Jurkat, Clone E6-1 (cell line): ENCODE measurements around the gene TUBG2. TPM values are rescaled to one million over a fixed set of nuclear protein-coding genes. Genes with fewer than 3 reads are reported as not detected.
"Not testable (repeated sequence)": the region's sequence is repeated elsewhere in the genome, so short reads cannot be mapped to it uniquely, and the experiment has no call there.

ENCODE experiments used
- DNase-seq: peaks from one replicate; pipeline ENCODE4 v3.0.0-alpha.2; 2011; ENCODE audit warnings: low read depth, low spot score
- H3K4me3 ChIP-seq: 2 replicates; pipeline ENCODE4 v1.5.1; 2011; ENCODE audit warnings: mild to moderate bottlenecking, low read length, control low read depth, moderate library complexity
- polyA plus RNA-seq: library from polyadenylated mRNA; unstranded; fragments of >200 nt; gene quantifications from one replicate; pipeline ENCODE4 v1.2.1, GENCODE V29; 2012; ENCODE audit warnings: missing spikeins; ENCODE audit not compliant: insufficient read length, insufficient read depth

The TUBG2 gene
- polyA plus RNA-seq: 23.2 TPM

DNA sequence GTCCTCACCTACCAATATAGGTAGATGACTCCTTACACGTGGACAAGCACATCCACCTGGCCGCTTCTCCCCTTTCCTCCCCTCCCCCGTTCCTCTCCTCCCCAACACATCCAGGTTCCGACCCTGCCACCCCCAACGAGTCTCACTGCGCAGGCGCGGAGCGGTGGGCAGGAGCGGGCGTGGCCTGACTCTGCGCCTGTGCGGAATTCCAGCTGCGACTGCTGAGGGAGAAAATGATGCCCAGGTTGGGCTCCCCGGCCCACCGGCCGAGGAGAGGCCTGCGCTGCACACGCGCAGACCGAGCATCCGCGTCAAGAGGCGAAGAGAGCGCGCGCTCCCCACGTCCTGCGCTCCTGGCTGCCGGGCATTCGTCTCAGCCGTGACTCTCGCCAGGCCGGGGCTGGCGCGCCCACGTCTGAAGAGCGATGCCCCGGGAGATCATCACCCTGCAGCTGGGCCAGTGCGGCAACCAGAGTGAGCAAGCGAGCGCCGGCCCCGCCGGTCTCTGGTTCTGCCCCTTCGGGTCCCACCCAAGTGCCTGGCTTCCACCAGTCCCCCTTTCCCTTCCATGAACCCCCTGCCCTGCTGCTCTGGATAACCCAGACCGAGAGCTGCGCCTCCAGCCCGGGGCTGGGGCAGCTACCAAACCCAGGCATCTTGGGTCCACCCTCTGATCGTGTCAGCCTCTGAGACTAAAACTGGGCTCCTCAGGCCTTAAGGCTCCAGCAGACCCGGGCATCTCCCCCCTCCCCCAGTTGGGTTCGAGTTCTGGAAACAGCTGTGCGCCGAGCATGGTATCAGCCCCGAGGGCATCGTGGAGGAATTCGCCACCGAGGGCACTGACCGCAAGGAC lies at the start of gene TUBG2:
Gene TUBG2 (plus strand): TSS at position 206 of the 853 bp plus-strand sequence. CDS start 220 bp downstream, at position 426.
- peak within 1 kb of the TSS; percentile 69 for H3K4me3 ChIP-seq
- DNase-seq: peak; percentile 80

DNA sequence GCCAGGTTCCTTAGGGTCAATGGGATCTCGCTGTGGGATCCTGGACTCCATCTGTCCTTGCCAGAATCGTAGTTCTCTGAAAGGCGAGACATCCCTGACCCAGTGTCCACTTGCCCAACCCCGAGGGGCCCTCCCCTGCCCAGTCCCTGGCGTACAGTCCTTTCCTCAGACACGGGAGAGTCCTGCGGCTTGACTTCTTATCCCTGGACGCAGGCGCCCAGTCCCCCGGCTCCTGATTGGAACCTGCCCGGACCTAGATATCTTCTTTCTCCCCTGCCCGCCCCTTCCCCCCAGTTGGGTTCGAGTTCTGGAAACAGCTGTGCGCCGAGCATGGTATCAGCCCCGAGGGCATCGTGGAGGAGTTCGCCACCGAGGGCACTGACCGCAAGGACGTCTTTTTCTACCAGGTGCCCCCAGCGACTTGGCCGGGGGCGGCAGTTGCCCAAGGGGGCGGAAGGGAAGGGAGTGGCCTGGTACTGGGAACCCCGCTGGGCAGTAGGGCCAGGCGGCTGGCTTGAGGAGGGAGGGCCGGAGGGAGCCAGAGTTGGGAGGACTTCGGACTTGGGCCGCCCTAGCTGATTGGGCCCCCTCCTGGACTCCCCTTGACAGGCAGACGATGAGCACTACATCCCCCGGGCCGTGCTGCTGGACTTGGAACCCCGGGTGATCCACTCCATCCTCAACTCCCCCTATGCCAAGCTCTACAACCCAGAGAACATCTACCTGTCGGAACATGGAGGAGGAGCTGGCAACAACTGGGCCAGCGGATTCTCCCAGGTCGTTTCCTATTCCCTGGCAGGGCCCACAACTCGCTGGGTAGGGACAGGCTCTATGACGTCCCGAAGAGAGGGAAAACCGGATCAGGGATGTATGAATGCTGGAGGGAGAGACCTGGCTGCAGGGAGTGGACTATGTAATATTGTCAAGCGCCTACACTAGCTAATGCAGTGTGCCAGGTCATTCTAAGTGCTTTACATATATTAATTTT lies 49.0 kb upstream of the TUBG2 start:
- not testable (repeated sequence) for DNase-seq

DNA sequence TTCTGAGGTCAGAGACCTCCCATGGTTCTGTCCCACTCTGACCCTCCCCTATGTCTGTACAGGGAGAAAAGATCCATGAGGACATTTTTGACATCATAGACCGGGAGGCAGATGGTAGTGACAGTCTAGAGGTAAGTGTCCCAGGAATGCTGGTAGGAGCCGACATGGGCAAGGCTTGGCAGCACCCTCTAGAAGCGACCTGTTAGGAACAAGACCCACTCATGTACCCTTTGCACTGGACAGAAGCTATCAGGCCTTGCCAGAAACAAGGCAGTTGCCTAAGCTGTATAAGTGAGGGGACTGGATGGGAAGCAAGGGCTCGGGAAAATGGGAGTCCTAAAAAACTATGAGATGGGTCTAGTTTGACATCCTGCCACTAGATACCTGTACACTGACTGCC lies 47.1 kb upstream of the TUBG2 start:
- H3K4me3 ChIP-seq: no peak overlapping the region
- DNase-seq: no peak

More for the DNA sequence above, 49.0 kb upstream of the TUBG2 start:
- peak overlapping the region; percentile 99 for H3K4me3 ChIP-seq

DNA sequence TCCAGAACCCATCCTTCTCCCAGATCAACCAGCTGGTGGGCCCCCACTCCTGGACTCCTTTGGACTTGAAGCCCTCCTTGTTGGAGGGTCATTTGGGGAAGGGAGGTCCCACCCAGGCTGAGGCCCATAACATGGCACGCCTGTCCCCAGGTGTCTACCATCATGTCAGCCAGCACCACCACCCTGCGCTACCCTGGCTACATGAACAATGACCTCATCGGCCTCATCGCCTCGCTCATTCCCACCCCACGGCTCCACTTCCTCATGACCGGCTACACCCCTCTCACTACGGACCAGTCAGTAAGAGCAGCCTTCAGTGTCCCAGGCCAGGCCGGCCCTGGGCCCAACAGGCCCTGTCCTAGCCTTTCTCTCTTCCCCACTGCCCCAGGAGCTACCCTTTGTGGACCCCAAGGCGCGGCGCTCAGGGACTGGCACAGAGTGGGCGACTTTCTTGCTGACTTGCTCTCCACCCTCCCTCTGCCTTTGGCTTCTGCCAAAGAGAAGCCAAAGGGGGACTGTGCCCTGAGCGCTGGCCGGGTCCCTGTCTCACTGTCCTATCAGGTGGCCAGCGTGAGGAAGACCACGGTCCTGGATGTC lies 45.3 kb upstream of the TUBG2 start:
- DNase-seq: no peak
- no peak overlapping the region for H3K4me3 ChIP-seq

DNA sequence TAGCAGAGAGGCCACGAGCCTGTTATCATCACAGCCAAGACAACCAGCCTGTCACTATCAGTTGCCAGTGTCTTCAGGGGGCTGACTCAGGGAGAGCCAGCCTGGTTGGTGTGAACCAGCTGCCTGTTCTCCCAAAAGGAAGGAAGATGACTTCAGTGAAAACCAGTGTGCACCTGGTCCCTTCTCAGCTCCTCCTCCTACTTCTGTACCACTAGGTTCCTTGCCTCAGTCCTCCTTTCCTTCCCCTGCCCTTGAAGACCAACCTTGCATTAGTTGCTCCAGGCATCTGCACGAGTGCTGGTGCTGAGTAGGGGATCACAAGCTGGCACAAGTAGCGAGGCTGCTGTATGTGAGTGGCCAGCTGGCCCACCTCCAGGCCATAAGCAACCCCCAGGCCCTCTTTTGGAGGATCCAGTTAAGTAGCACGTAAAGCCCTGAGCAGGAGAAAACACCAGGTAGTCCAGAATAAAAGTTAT lies 41.1 kb upstream of the TUBG2 start:
- no peak overlapping the region for H3K4me3 ChIP-seq
- peak; percentile 43 for DNase-seq

DNA sequence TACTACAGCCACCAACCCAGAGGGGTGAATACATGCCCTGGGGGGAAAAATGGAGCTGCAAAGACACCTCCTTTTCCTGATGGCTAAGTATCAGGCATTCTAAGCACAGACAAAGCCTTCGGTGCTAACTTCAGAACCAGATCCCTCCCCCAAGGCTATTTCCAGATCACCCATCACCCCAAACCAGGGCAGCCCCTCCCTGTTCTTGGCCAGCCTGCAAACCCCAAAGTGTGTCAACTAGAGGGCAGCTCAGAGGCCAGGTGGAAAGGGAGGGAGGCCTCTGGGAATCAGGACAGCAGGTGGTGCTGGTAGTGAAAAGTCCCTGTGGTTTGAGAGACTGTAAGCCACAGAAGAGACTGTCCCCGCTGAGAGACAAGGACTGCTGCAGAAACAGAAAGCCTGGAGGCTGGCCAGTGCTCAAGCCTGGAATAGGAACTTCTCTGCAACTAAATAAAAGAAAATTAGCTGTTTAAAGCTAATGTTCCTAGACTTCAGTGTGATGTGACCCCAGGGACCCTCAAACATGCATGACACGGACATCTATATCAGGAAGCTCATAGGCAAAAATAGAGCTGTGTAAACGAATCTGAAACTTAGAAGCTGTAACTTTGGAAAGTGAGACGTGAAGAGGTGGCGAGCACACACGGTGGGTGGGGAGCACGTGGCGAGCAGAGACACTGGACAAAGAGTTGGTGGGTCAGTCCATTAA lies 40.5 kb upstream of the TUBG2 start:
- H3K4me3 ChIP-seq: no peak overlapping the region
- DNase-seq: no peak

DNA sequence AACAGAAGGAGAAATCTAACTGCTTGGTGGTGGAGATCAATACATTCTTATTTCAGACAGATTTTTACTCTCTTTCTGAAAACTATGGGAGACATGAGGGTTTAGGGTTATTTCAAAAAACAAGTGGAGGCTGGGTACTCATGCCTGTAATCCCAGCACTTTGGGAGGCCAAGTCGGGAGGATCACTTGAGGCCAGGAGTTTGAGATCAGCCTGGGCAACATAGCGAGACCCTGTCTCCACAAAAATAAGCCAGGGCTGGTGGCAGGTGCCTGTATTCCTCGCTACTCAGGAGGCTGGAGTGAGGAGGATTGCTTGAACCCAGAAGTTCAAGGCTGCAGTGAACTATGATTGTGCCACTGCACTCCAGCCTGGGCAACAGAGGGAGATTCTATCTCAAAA lies 37.1 kb upstream of the TUBG2 start:
- not testable (repeated sequence) for H3K4me3 ChIP-seq, DNase-seq

DNA sequence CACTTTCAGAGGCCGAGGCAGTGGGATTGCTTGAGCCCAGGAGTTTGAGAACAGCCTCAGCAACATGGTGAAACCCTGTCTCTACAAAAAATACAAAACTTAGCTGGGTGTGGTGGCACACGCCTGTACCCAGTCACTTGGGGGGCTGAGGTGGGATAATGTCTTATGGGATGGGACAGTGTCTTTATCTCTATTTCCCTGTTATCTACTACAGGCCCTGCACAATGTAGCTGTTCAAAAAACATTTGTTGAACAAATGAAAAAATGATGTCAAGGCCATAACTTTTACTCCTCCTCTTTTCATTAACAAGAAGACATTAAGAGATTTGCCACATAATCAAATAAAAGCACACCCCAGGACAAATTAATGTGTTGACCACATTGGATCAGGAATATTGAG lies 35.8 kb upstream of the TUBG2 start:
- no peak for DNase-seq
- H3K4me3 ChIP-seq: no peak overlapping the region

DNA sequence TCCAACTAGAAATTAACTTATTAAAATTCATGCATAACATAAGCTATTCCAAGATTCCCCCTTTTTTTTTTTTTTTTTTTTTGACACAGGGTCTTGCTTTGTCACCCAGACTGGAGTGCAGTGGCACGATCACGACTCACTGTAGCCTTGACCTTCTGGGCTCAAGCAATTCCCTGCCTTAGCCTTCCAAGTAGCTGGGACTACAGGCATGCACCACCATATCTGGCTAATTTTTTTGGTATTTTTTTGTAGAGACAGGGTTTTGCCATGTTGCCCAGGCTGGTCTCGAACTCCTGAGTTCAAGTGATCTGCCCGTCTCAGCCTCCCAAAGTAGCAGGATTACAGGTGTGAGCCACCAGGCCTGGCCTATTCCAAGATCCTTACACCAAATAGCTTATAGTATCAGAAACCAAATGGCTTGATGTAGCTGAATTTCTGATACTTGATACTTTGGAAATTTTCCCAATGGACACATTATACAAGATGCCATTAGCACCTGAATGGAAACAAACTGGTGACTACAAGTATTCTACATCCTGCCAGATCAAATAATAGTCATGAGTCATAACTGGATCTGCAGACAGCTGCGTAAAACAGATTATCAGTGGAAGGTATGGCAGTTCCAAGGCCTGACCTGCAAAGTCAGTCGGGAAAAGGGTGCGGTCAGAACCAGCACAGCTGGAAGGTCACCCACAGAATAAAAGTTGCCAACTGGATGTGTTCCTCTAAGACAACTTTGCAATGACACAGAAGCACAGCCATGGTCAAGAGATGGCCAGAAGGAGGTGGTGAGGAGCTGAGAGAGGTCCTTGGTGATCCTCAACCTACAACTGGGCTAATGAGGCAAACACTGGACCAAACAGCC lies 35.1 kb upstream of the TUBG2 start:
- no peak overlapping the region for H3K4me3 ChIP-seq
- no peak for DNase-seq

DNA sequence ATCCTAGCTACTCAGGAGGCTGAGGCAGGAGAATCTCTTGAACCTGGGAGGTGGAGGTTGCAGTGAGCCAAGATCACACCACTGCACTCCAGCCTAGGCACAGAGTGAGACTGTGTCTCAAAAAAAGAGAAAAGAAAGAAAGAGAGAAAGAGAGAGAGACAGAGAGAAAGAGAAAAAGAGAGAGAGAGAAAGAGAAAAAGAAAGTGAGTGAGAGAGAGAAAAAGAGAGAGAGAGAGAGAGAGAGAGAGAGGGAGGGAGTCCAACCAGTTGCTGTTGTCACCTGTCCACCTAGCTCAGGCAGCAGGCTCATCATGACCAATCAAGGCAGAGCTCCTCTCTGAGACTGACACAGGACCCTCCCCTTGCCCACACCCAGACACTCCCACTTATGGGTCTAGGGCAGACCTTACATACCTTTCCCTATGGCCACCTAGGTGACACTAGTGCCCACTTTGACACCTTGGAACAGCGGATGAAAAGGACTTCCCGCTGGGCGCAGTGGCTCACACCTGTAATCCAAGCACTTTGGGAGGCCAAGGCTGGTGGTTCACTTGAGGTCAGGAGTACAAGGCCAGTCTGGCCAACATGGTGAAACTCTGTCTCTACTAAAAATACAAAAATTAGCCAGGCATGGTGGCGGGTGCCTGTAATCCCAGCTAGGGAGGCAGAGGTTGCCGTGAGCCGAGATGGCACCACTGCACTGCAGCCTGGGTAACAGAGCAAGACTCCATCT lies 31.9 kb upstream of the TUBG2 start:
- H3K4me3 ChIP-seq, DNase-seq: not testable (repeated sequence)

DNA sequence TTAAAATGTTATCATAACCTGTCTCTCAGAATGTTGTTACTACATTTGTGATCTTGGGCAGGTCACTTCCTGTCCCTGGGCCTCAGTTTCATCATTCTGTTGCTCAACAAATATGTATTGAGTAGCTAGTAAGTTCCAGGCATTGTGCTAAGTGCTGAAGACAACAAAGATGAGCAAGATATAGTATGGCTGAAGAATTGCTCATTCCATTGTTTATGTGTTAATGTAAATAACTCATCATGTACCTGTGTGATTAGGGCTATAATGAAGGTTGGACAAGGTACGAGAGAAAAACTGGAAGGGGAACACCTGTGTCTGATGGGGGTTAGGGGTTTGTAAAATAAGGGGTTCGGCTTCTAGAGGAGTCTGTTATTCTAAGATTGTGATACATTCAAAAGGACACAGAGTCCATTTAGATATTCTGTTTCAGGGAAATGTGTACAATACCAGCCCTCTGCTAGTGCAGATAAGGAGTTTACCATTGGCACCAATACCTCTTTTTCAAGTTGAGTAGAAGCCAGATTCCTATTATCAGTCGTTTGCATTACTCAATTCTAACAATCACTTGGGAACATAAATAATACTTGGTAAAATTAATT lies 29.6 kb upstream of the TUBG2 start:
- no peak overlapping the region for H3K4me3 ChIP-seq
- no peak for DNase-seq

DNA sequence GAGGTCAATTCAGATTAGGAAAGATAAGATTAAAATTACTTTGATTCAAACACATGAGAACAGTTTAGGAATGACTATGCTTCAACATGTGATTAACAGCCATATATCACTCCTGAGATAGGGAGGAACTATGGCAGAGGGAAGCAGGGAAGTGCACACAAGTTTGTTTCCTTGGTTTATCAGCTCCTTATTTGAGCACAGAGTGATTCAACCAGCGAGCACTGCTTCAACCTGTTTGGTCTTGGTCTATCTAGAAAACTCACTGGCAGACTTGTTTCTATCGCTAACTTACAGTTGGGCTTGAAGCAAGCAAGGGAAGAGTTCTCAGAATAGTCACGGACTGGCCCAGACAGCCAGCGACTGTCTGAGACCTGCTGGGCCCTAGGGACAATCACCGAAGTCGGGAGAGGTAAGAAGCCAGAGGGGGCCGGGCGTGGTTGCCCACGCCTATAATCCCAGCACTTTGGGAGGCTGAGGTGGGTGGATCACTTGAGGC lies 26.1 kb upstream of the TUBG2 start:
- no peak for DNase-seq
- H3K4me3 ChIP-seq: no peak overlapping the region

DNA sequence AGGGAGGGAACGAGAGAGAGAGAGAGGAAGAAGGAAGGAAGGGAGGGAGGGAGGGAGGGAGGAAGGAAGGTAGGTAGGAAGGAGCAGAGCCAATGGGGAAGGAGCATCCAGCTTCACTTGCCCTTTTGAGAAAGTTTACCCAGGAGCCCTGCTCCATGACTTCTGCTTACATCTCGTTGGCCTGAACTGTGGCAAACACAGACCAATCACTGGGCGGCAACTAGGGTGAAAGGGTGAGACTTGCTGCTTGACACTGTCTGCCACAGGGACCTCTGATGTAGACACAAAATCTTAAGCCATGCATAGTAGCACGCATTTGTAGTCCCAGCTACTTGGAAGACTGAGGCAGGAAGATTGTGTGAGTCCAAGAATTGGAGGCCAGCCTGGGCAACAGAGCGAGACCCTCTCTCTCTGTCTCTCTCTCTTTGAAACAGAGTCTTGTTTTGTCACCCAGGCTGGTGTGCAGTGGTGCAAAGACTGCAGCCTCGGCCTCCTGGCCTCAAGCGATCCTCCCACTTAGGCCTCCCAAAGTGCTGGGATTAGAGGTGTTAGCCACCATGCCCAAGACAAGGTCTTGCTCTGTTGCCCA lies 19.5 kb upstream of the TUBG2 start:
- no peak overlapping the region for H3K4me3 ChIP-seq
- no peak for DNase-seq

DNA sequence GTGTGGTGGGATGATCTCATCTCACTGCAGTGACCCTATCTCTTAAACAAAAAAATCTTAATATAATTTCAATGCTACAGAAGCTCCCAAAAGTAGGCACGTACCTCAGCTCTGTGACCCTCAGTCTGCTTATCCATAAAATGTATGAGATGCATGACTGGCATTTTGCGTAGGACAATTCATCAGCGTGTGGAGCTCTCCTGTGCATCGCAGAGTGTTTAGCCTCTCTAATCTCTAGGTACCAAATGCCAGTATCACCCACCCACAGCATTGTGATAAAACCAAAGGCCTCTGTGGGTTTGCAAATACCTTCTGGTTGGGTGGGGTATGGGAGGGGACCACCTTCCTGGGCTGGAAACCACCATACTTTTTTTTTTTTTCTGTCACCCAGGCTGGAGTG lies 19.0 kb upstream of the TUBG2 start:
- DNase-seq: no peak
- no peak overlapping the region for H3K4me3 ChIP-seq

DNA sequence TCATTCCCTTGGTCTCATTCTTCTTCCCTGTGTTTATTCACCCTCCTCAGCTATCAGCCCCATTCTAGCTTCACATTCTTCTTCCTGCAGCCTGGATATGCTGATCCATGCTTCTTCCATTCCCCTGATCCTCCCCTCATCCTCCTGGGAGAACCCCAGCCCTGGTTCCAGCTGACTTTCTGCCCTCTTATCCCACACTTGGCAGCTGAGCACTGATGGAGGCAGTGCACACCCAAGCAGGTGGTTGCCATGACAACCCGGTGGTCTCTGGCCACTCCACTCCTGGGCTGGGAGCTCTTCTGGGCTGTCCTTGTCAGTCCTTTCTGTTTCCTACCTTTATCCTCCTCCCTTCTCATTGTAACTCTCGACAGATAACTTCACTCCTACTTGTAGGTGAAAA lies 16.7 kb upstream of the TUBG2 start:
- no peak for DNase-seq
- no peak overlapping the region for H3K4me3 ChIP-seq

DNA sequence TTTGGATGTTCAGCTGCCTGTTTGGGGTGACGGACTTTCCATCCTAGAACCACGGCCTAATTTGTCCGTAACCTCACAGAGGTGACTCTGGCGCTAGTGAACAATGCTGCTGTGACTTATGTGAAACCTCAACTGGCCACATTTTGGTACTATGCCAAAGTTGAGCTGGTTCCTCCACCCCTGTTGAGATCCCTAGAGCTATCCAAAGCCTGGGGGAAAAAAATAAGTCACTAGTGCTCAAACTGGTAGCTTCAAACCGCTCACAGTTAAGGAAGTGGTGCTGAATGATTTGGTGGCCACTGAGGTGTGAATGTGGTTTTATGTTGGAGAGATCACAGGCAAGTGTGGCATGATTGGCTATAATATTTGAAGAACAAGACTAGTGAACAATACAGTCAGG lies 11.3 kb upstream of the TUBG2 start:
- no peak overlapping the region for H3K4me3 ChIP-seq
- DNase-seq: no peak
